MCF 10A (cell line): ENCODE measurements around the gene ARHGAP30. TPM values are rescaled to one million over a fixed set of nuclear protein-coding genes. Genes with fewer than 3 reads are reported as not detected.

Experiments used
- BruUV-seq: library from RNA; stranded (reverse); fragments of 400-500 nt; replicated peaks from 2 replicates; lab custom pipeline; 2021; lab: Mats Ljungman, UMichigan
- CTCF ChIA-PET: fragments of 300-600 bp; sonication (Branson Sonifier 250); formaldehyde crosslinking; extraction: SDS; loops from one replicate; lab custom pipeline; 2021; ENCODE audit warnings: antibody characterized with exemption, inconsistent platforms; lab: Yijun Ruan, JAX
- POLR2A ChIA-PET: fragments of 300-600, 350-650 bp; sonication (Branson Sonifier 250); formaldehyde crosslinking; extraction: SDS; loops from one replicate; lab custom pipeline; 2020; ENCODE audit warnings: antibody characterized with exemption, inconsistent platforms; lab: Yijun Ruan, JAX
- DNase-seq: peaks from one replicate; pipeline ENCODE4 v3.0.0-alpha.2; 2018; ENCODE audit not compliant: unreplicated experiment
- H3K27ac Mint-ChIP-seq: one replicate; pipeline ENCODE4 v1.8.0; 2022; ENCODE audit warnings: mild to moderate bottlenecking, low read depth, mixed read lengths; ENCODE audit not compliant: unreplicated experiment
- H3K27me3 Mint-ChIP-seq: one replicate; pipeline ENCODE4 v1.8.0; 2022; ENCODE audit warnings: mixed read lengths; ENCODE audit not compliant: insufficient read depth, unreplicated experiment
- H3K36me3 Mint-ChIP-seq: one replicate; pipeline ENCODE4 v1.8.0; 2022; ENCODE audit warnings: mild to moderate bottlenecking, moderate library complexity, mixed read lengths; ENCODE audit not compliant: insufficient read depth, unreplicated experiment
- H3K4me1 Mint-ChIP-seq: one replicate; pipeline ENCODE4 v1.8.0; 2022; ENCODE audit warnings: mixed read lengths; ENCODE audit not compliant: insufficient read depth, unreplicated experiment
- H3K4me3 Mint-ChIP-seq: one replicate; pipeline ENCODE4 v1.8.0; 2022; ENCODE audit warnings: mild to moderate bottlenecking, moderate library complexity, mixed read lengths; ENCODE audit not compliant: unreplicated experiment
- H3K9me3 Mint-ChIP-seq: one replicate; pipeline ENCODE4 v1.8.0; 2022; ENCODE audit warnings: mixed read lengths; ENCODE audit not compliant: unreplicated experiment
- CTCF ChIP-seq: fragments of 200-600 bp; IDR thresholded peaks from one replicate; pipeline ENCODE4 v1.8.0; 2022; ENCODE audit warnings: antibody characterized with exemption, mild to moderate bottlenecking; ENCODE audit not compliant: unreplicated experiment
- intact Hi-C: fragments of 100-400 bp; cut with micrococcal nuclease; formaldehyde crosslinking; loops from 2 replicates; pipeline ENCODE4 v1.14.1; 2022
- total RNA-seq: library from RNA; stranded (reverse); gene quantifications from 2 replicates; pipeline ENCODE4 v1.2.3, GENCODE V29; 2022

Gene ARHGAP30
- total RNA-seq, 1 experiment from 2014 or later: 0.58 TPM

GRCh38 chr1:161095230-161095629 is 25.5 kb upstream of the ARHGAP30 start:
- intact Hi-C loops: loop anchor here (5.0 kb wide), 1 partner anchor 258 kb away; no protein-coding TSS in a partner anchor
- no peak overlapping the region for H3K27ac Mint-ChIP-seq
- H3K4me3 Mint-ChIP-seq: no peak overlapping the region
- no peaks in the 10 kb centered on the region for H3K27me3 Mint-ChIP-seq
- H3K36me3 Mint-ChIP-seq: peaks cover 23% of the 10 kb centered on the region
- no peaks in the 10 kb centered on the region for H3K9me3 Mint-ChIP-seq
- H3K4me1 Mint-ChIP-seq: peaks cover 49% of the 10 kb centered on the region
- no peak for DNase-seq
- TF ChIP-seq CTCF: no peak
- ChIA-PET CTCF (interaction anchor here (1.4 to 10.3 kb wide), 5 partner anchors 8 to 77 kb away, joined by 4 to 331 read pairs (median 58); partner anchors contain the start of genes ARHGAP30, NECTIN4 and USF1), POLR2A (interaction anchor here (0.6 to 6.7 kb wide), 8 partner anchors 10 to 85 kb away, joined by 3 to 91 read pairs (median 9); partner anchors contain the start of genes F11R, NIT1, PFDN2 and USF1)
- BruUV-seq: no TSS peak

- POLR2A ChIA-PET: interaction anchor here (1.2 to 1.8 kb wide), 2 partner anchors 20 to 74 kb away, joined by 3 to 9 read pairs; partner anchors contain the start of gene F11R
- Mint-ChIP-seq H3K27ac (no peak overlapping the region), H3K9me3 (no peaks in the 10 kb centered on the region), H3K36me3 (peaks cover 16% of the 10 kb centered on the region), H3K27me3 (no peaks in the 10 kb centered on the region), H3K4me3 (no peak overlapping the region), H3K4me1 (peaks cover 49% of the 10 kb centered on the region)
- TF ChIP-seq CTCF: no peak
- no peak for DNase-seq
- intact Hi-C loops: no loop called here
- no TSS peak for BruUV-seq
- CTCF ChIA-PET: interaction anchor here (0.7 to 10.3 kb wide), 6 partner anchors 8 to 142 kb away, joined by 3 to 331 read pairs (median 32); partner anchors contain the start of genes ARHGAP30, NECTIN4 and USF1
Observed at GRCh38 chr1:161094481-161094880, 24.8 kb upstream of the ARHGAP30 start.

GRCh38 chr1:161092621-161093028 is 22.9 kb upstream of the ARHGAP30 start:
- Mint-ChIP-seq H3K27me3 (no peaks in the 10 kb centered on the region), H3K27ac (no peak overlapping the region), H3K4me3 (no peak overlapping the region), H3K9me3 (no peaks in the 10 kb centered on the region), H3K4me1 (peaks cover 49% of the 10 kb centered on the region), H3K36me3 (peaks cover 5% of the 10 kb centered on the region)
- ChIA-PET POLR2A (interaction anchor here (0.7 to 1.2 kb wide), 2 partner anchors 19 to 858 kb away, joined by 3 read pairs; no protein-coding TSS in a partner anchor), CTCF (interaction anchor here (0.6 to 10.3 kb wide), 7 partner anchors 12 to 442 kb away, joined by 3 to 331 read pairs (median 3); partner anchors contain the start of gene ARHGAP30)
- BruUV-seq: no TSS peak
- intact Hi-C loops: no loop called here
- DNase-seq: peak; percentile 59
- TF ChIP-seq CTCF: no peak

GRCh38 chr1:161091796-161092507 is 22.3 kb upstream of the ARHGAP30 start:
- H3K4me3 Mint-ChIP-seq: no peak overlapping the region
- POLR2A ChIA-PET: interaction anchor here (1.0 to 1.2 kb wide), 2 partner anchors 18 to 74 kb away, joined by 3 to 4 read pairs; partner anchors contain the start of gene PPOX
- H3K4me1 Mint-ChIP-seq: peaks cover 42% of the 10 kb centered on the region
- intact Hi-C loops: no loop called here
- no peaks in the 10 kb centered on the region for H3K27me3 Mint-ChIP-seq
- H3K27ac Mint-ChIP-seq: no peak overlapping the region
- CTCF ChIA-PET: interaction anchor here (1.3 to 10.3 kb wide), 2 partner anchors 21 to 32 kb away, joined by 5 to 331 read pairs; partner anchors contain the start of gene ARHGAP30
- no peak for TF ChIP-seq CTCF
- BruUV-seq: no TSS peak
- H3K36me3 Mint-ChIP-seq: no peaks in the 10 kb centered on the region
- DNase-seq: no peak
- no peaks in the 10 kb centered on the region for H3K9me3 Mint-ChIP-seq
